Adrenal gland (tissue), 12 donors: ENCODE results near the gene ZBP1. TPM values are rescaled to one million over a fixed set of nuclear protein-coding genes. Genes with fewer than 3 reads are reported as not detected.

Source experiments
- DNase-seq, 7 donors: peaks; one replicate each; pipeline ENCODE4 v3.0.0-alpha.2; 2019 to 2020
- H3K27ac ChIP-seq, 5 donors: fragments of 200-600 bp; sonication (generic) in 4 of 5; 1 replicate in 3 of 5; 2 replicates in 2 of 5; pipeline versions ENCODE4 v1.5.1 to v1.8.0; 2016 to 2020; ENCODE audit warnings: mild to moderate bottlenecking in 1 of 5
- H3K27me3 ChIP-seq: fragments of 200-600 bp; 2 replicates; pipeline ENCODE4 v1.8.0; 2021
- H3K36me3 ChIP-seq, 2 donors: fragments of 200-600 bp; replicated peaks in 1 of 2; 1 replicate in 1 of 2; 2 replicates in 1 of 2; pipeline versions ENCODE4 v1.5.1 to v1.8.0; 2018 to 2022
- H3K4me1 ChIP-seq, 2 donors: fragments of 200-600 bp; replicated peaks in 1 of 2; 1 replicate in 1 of 2; 2 replicates in 1 of 2; pipeline versions ENCODE4 v1.5.1 to v1.8.0; 2018 to 2021
- H3K4me3 ChIP-seq, 4 donors: fragments of 200-600 bp; sonication (generic) in 3 of 4; one replicate each; pipeline ENCODE4 v1.5.1; 2016 to 2018
- H3K9me3 ChIP-seq, 3 donors: fragments of 200-600 bp; sonication (generic) in 1 of 3; replicated peaks in 1 of 3; 1 replicate in 2 of 3; 2 replicates in 1 of 3; pipeline versions ENCODE4 v1.5.1 to v1.8.0; 2016 to 2021
- CTCF ChIP-seq, 6 experiments: fragments of 450-650 bp in 4 of 6; fragments of 200-600 bp in 2 of 6; sonication (generic) in 1 of 6; IDR thresholded peaks; 1 replicate in 5 of 6; 2 replicates in 1 of 6; pipeline versions ENCODE4 v1.5.1 to v1.8.0; 2016 to 2021; ENCODE audit warnings: antibody characterized with exemption in 6 of 6, mild to moderate bottlenecking in 2 of 6, moderate library complexity in 1 of 6
- POLR2A ChIP-seq, 2 donors: fragments of 450-650 bp; IDR thresholded peaks; one replicate each; pipeline ENCODE4 v1.6.1; 2017; ENCODE audit warnings: antibody characterized with exemption in 2 of 2, mild to moderate bottlenecking in 2 of 2, moderate library complexity in 1 of 2
- WGBS, 4 donors: extraction: QIAGEN DNeasy Blood & Tissue Kit in 2 of 4; methylation state at CpG; one replicate each; pipeline versions ENCODE4 v1.1.5 to v1.1.7; 2013 to 2017; 5-methylcytosine and 5-hydroxymethylcytosine counted together
- intact Hi-C, 2 donors: fragments of 100-400 bp; cut with DNase I; formaldehyde crosslinking; loops; one replicate each; pipeline versions ENCODE4 v1.14.1 to v1.15.0; 2022 to 2023
- polyA plus RNA-seq, 3 donors: library from polyadenylated mRNA; stranded (reverse); fragments of 200-250 nt in 2 of 3; fragments of 350-450 nt in 1 of 3; fragmentation: Illumina TruSeq in 1 of 3; extraction: RNeasy Lipid Tissue Mini Kit (QIAGEN cat#74804) in 1 of 3; gene quantifications; one replicate each; pipeline ENCODE4 v1.2.3, GENCODE V29; 2013 to 2014
- total RNA-seq, 9 donors: library from RNA; depleted of rRNA in 4 of 9; stranded (reverse); fragments of >200 nt in 4 of 9; fragments of 120-200 nt in 1 of 9; fragmentation: NEBNext Ultra II Directional in 1 of 9; extraction: Animal tissue kit (Norgen Biotek cat#: 25700) in 1 of 9; gene quantifications; one replicate each; pipeline versions ENCODE4 v1.1.0 to v1.2.4, GENCODE V29; 2013 to 2023
- donor health status: healthy with polysubstance abuse.
- donor health status: Bipolar disorder and iron deficiency.
- donor health status: DM: yes; HTN: yes; CAD: no.
- donor health status: DM: no; HTN: no; CAD: no.
- donor health status: DM: no; HTN: no; CAD: no.
- donor health status: DM: yes; HTN: yes; CAD: no.

Gene ZBP1
- total and polyA plus RNA-seq, 12 donors: 0.14 to 2.9 (median 0.68) TPM; not detected in 3

GRCh38 chr20:57561356-57562279, 58.6 kb downstream of the ZBP1 start:
- TF ChIP-seq CTCF (IDR thresholded peaks at IDR 0.05): no peak
- no peak for TF ChIP-seq POLR2A (IDR thresholded peaks at IDR 0.05)
- Histone ChIP-seq H3K27ac (no peak overlapping the region), H3K4me3 (no peak overlapping the region), H3K27me3 (peaks cover 3% of the 10 kb centered on the region), H3K9me3 (no peaks in the 10 kb centered on the region), H3K4me1 (peaks cover 0 to 4% of the 10 kb centered on the region in 2 donors), H3K36me3 (no peaks in the 10 kb centered on the region)
- WGBS, 4 donors: 83 to 91% (median 86%) methylated on average over 24 of the region's 24 CpGs
- DNase-seq: no peak
- intact Hi-C loops: no loop called here

GRCh38 chr20:57560554-57561355, 59.5 kb downstream of the ZBP1 start, which contains the start of gene PCK1:
TSS of gene PCK1 (plus strand) at chr20:57561110. CDS start at chr20:57561412, 302 bp downstream.
- H3K27me3 ChIP-seq: peaks cover 3% of the 10 kb centered on the region
- DNase-seq: peak; percentile 49 to 73 (median 71)
- 45 to 60% (median 53%) methylated on average over 11 to 14 of the region's 14 CpGs for WGBS, 4 donors
- H3K27ac ChIP-seq: no peak within 1 kb of the TSS
- no peaks in the 10 kb centered on the region for H3K9me3 ChIP-seq
- H3K4me3 ChIP-seq: no peak within 1 kb of the TSS
- no peak for TF ChIP-seq CTCF (IDR thresholded peaks at IDR 0.05)
- no peak for TF ChIP-seq POLR2A (IDR thresholded peaks at IDR 0.05)
- H3K36me3 ChIP-seq: no peaks in the 10 kb centered on the region
- intact Hi-C loops: no loop called here
- H3K4me1 ChIP-seq: peaks cover 0 to 4% of the 10 kb centered on the region in 2 donors

GRCh38 chr20:57559658-57560553, 60.3 kb downstream of the ZBP1 start:
- H3K27me3 ChIP-seq: peaks cover 6% of the 10 kb centered on the region

More at GRCh38 chr20:57559658-57560553, 60.3 kb downstream of the ZBP1 start:
- intact Hi-C loops: no loop called here
- H3K27ac ChIP-seq: no peak overlapping the region
- no peaks in the 10 kb centered on the region for H3K36me3 ChIP-seq
- peaks cover 0 to 4% of the 10 kb centered on the region in 2 donors for H3K4me1 ChIP-seq
- 79 to 90% (median 89%) methylated on average over 6 to 8 of the region's 8 CpGs for WGBS, 4 donors
- H3K4me3 ChIP-seq: no peak overlapping the region
- H3K9me3 ChIP-seq: no peaks in the 10 kb centered on the region
- TF ChIP-seq POLR2A (IDR thresholded peaks at IDR 0.05): no peak
- TF ChIP-seq CTCF (IDR thresholded peaks at IDR 0.05): no peak
- DNase-seq: no peak
